BJ (cell line): ENCODE results near the gene THUMPD3. TPM values are rescaled to one million over a fixed set of nuclear protein-coding genes. Genes with fewer than 3 reads are reported as not detected.

Source experiments
- CTCF ChIA-PET: fragments of 350-600 bp; formaldehyde crosslinking; extraction: SDS; loops from one replicate; lab custom pipeline; 2021; ENCODE audit warnings: antibody characterized with exemption, inconsistent platforms; lab: Yijun Ruan, JAX
- POLR2A ChIA-PET: fragments of 300-600 bp; sonication (Branson Sonifier 250); formaldehyde crosslinking; extraction: SDS; loops from one replicate; lab custom pipeline; 2021; ENCODE audit warnings: antibody characterized with exemption; lab: Charles Lee
- DNase-seq: peaks from one replicate; pipeline ENCODE4 v3.0.0-alpha.2; 2011; ENCODE audit warnings: low read depth
- H3K27me3 ChIP-seq: 2 replicates; pipeline ENCODE4 v1.6.0; 2011; ENCODE audit warnings: low read length; ENCODE audit not compliant: control insufficient read depth, insufficient read depth
- H3K36me3 ChIP-seq: 2 replicates; pipeline ENCODE4 v1.5.1; 2011; ENCODE audit warnings: low read length; ENCODE audit not compliant: control insufficient read depth, insufficient read depth
- H3K4me3 ChIP-seq: 2 replicates; pipeline ENCODE4 v1.5.1; 2011; ENCODE audit warnings: low read depth, mild to moderate bottlenecking, control low read depth, low read length
- polyA plus RNA-seq: library from polyadenylated mRNA; depleted of rRNA; stranded (reverse); fragments of >200 nt; gene quantifications from 2 replicates; pipeline ENCODE4 v1.2.3, GENCODE V29; 2011
- TF ChIP-seq, protein P1 (sequence below): IDR thresholded peaks from 2 replicates; pipeline ENCODE4 v1.5.1; 2011; ENCODE audit warnings: low read depth, mild to moderate bottlenecking, control low read depth, inconsistent platforms, low read length, moderate library complexity; ENCODE audit not compliant: insufficient read depth

Gene THUMPD3
- polyA plus RNA-seq, 1 experiment = 18.2 TPM

GRCh38 chr3:9352917-9353752, 9.7 kb upstream of the THUMPD3 start:
- Histone ChIP-seq H3K27me3 (no peaks in the 10 kb centered on the region), H3K36me3 (no peaks in the 10 kb centered on the region), H3K4me3 (no peak overlapping the region)
- TF ChIP-seq, protein P1, sequence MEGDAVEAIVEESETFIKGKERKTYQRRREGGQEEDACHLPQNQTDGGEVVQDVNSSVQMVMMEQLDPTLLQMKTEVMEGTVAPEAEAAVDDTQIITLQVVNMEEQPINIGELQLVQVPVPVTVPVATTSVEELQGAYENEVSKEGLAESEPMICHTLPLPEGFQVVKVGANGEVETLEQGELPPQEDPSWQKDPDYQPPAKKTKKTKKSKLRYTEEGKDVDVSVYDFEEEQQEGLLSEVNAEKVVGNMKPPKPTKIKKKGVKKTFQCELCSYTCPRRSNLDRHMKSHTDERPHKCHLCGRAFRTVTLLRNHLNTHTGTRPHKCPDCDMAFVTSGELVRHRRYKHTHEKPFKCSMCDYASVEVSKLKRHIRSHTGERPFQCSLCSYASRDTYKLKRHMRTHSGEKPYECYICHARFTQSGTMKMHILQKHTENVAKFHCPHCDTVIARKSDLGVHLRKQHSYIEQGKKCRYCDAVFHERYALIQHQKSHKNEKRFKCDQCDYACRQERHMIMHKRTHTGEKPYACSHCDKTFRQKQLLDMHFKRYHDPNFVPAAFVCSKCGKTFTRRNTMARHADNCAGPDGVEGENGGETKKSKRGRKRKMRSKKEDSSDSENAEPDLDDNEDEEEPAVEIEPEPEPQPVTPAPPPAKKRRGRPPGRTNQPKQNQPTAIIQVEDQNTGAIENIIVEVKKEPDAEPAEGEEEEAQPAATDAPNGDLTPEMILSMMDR = peak; percentile 95
- ChIA-PET POLR2A (no interaction called here), CTCF (interaction anchor here (0.6 to 2.5 kb wide), 27 partner anchors 9 to 387 kb away, joined by 3 to 29 read pairs (median 4); partner anchors contain the start of gene THUMPD3)
- no peak for DNase-seq

DNA sequence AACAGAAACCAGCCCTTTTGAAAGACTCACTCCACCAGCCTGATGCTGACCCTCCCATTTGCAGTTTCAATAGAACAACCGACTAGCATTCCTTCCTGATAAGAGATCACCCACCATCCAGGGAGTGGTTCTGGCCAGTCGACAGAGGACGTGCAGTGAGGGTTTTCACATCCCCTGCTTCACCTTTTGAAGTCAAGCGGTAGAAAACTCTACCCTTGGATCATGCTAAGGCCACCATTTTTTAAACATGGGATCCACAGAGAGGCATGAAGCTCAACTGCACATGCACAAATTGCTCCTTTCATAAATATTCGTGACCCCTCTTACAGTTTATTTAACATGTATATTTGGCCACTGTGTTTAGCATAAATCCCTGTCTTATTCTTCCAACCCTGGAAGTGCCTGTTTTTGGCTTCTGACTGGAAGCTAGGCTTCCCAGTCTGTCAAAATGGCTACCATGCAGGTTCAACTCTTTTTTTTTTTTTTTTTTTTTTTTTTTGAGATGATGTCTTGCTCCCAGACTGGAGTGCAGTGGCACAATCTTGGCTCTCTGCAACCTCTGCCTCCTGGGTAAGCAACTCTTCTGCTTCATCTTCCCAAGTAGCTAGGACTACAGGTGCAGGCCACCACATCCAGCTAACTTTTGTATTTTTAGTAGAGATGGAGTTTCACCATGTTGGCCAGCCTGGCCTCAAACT, 1.0 kb upstream of the THUMPD3 start:
- DNase-seq = no peak
- H3K36me3 ChIP-seq = peaks cover 2% of the 10 kb centered on the region; the same call in 1 of the 2 replicates
- ChIA-PET POLR2A (interaction anchor here (1.2 to 1.8 kb wide), 2 partner anchors 34 to 36 kb away, joined by 5 to 12 read pairs; partner anchors contain the start of gene SETD5), CTCF (interaction anchor here (0.7 to 3.7 kb wide), 3 partner anchors 7 to 13 kb away, joined by 3 to 29 read pairs (median 4); no protein-coding TSS in a partner anchor)
- TF ChIP-seq, protein P1 = no peak
- H3K4me3 ChIP-seq = no peak overlapping the region
- H3K27me3 ChIP-seq = no peaks in the 10 kb centered on the region

GRCh38 chr3:9369508-9369907, 6.7 kb downstream of the THUMPD3 start:
- no peak overlapping the region for H3K4me3 ChIP-seq
- H3K36me3 ChIP-seq = peaks cover 12% of the 10 kb centered on the region
- CTCF ChIA-PET = no interaction called here
- no peak for DNase-seq
- TF ChIP-seq, protein P1 = no peak
- POLR2A ChIA-PET = no interaction called here
- no peaks in the 10 kb centered on the region for H3K27me3 ChIP-seq

DNA sequence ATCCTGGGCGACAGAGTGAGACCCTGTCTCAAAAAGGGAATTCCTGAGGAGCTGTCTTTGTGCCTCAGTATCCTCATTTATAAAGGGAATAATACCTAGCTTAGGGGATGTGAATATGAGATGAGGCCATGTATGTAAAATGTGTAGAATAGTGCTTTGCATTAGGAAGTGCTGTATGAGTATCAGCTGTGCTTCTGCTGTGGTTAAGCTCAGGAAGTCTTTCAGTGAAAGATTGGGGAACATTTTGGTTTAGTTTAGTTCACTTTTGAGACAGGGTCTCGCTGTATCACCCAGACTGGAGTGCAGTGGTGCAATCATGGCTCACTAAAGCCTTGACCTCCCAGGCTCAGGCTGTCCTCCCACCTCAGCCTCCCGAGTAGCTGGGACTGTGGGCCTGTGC, 10.6 kb downstream of the THUMPD3 start:
- ChIA-PET CTCF (no interaction called here), POLR2A (interaction anchor here (0.6 kb wide), 1 partner anchor 32 kb away, joined by 4 read pairs; no protein-coding TSS in a partner anchor)
- Histone ChIP-seq H3K36me3 (peaks cover 11% of the 10 kb centered on the region), H3K4me3 (no peak overlapping the region), H3K27me3 (no peaks in the 10 kb centered on the region)
- TF ChIP-seq, protein P1 = no peak
- DNase-seq = no peak

- ChIA-PET POLR2A (no interaction called here), CTCF (interaction anchor here (0.5 to 1.8 kb wide), 3 partner anchors 10 to 103 kb away, joined by 3 read pairs; no protein-coding TSS in a partner anchor)
- no peaks in the 10 kb centered on the region for H3K27me3 ChIP-seq
- no peak for DNase-seq
- TF ChIP-seq, protein P1 = no peak
- H3K36me3 ChIP-seq = peaks cover 10% of the 10 kb centered on the region
- no peak overlapping the region for H3K4me3 ChIP-seq
Measured at GRCh38 chr3:9377981-9378380, 15.1 kb downstream of the THUMPD3 start.
